HCT116 (cell line): ENCODE results near the gene CUBN. TPM values are rescaled to one million over a fixed set of nuclear protein-coding genes. Genes with fewer than 3 reads are reported as not detected.
A peak's percentile ranks its signal among the peaks of the same experiment; 100 is the strongest.

Experiments used
- ATAC-seq: fragments of 200-7000 bp; cut with Tn5 transposase; 2 replicates; pipeline ENCODE4 v1.9.1; 2020; ENCODE audit warnings: mild to moderate bottlenecking, moderate library complexity
- BruUV-seq: library from RNA; stranded (reverse); fragments of 400-500 nt; replicated peaks from 2 replicates; lab custom pipeline; 2021; lab: Mats Ljungman, UMichigan
- CTCF ChIA-PET: fragments of 300-600 bp; sonication (Branson Sonifier 250); formaldehyde crosslinking; loops from one replicate; lab custom pipeline; 2021; ENCODE audit warnings: antibody characterized with exemption; lab: Charles Lee
- POLR2A ChIA-PET: fragments of 300-600, 350-600 bp; sonication (Branson Sonifier 250); formaldehyde crosslinking; loops from one replicate; lab custom pipeline; 2021; ENCODE audit warnings: antibody characterized with exemption; lab: Charles Lee
- RAD21 ChIA-PET, 2 experiments: fragments of 300-600 bp; sonication (Branson Sonifier 250); formaldehyde crosslinking; loops; one replicate each; lab custom pipeline; 2023; ENCODE audit warnings: low total read pairs in 2 of 2; ENCODE audit not compliant: uncharacterized antibody in 2 of 2, unreplicated experiment in 2 of 2, low non-redundant PET in 1 of 2; lab: Charles Lee
- DNase-seq: peaks from one replicate; pipeline ENCODE4 v3.0.0-alpha.2; 2010; ENCODE audit warnings: low read depth, low spot score
- H2AFZ ChIP-seq: fragments of 200-600 bp; shearing (Covaris generic), sonication (generic); 2 replicates; pipeline ENCODE4 v1.6.1; 2017; ENCODE audit warnings: low read depth, mixed run types, mixed read lengths, antibody characterized with exemption, low read length; ENCODE audit not compliant: poor library complexity, severe bottlenecking
- H3K27ac ChIP-seq: 2 replicates; pipeline ENCODE4 v1.5.1; 2012; ENCODE audit warnings: low read depth, low read length
- H3K27me3 ChIP-seq: fragments of 200-600 bp; sonication (generic); 2 replicates; pipeline ENCODE4 v1.6.1; 2016; ENCODE audit warnings: mixed run types, low read length, mixed read lengths; ENCODE audit not compliant: insufficient read depth
- H3K36me3 ChIP-seq, 2 experiments: fragments of 200-500 bp in 1 of 2; fragments of 200-600 bp in 1 of 2; sonication (Bioruptor generic) in 1 of 2; sonication (generic) in 1 of 2; 2 replicates each; pipeline versions ENCODE4 v1.5.1 to v1.6.1; 2014 to 2016; ENCODE audit warnings: low read length in 2 of 2, inconsistent platforms in 1 of 2, mixed read lengths in 1 of 2, mixed run types in 1 of 2; ENCODE audit not compliant: insufficient read depth in 2 of 2, control insufficient read depth in 1 of 2
- H3K4me1 ChIP-seq, 2 experiments: fragments of 200-600 bp in 1 of 2; sonication (generic) in 1 of 2; 2 replicates each; pipeline versions ENCODE4 v1.5.1 to v1.6.1; 2012 to 2017; ENCODE audit warnings: low read length in 2 of 2, inconsistent platforms in 1 of 2, mild to moderate bottlenecking in 1 of 2, mixed read lengths in 1 of 2, mixed run types in 1 of 2, moderate library complexity in 1 of 2; ENCODE audit not compliant: insufficient read depth in 2 of 2, control insufficient read depth in 1 of 2
- H3K4me2 ChIP-seq: fragments of 200-600 bp; sonication (generic); 2 replicates; pipeline ENCODE4 v1.6.1; 2017; ENCODE audit warnings: mixed run types, low read length, mixed read lengths
- H3K4me3 ChIP-seq, 2 experiments: fragments of 200-600 bp in 1 of 2; sonication (generic) in 1 of 2; replicated peaks in 1 of 2; 2 replicates each; pipeline ENCODE4 v1.5.1; 2011 to 2016; ENCODE audit warnings: low read length in 2 of 2, control low read depth in 1 of 2, low read depth in 1 of 2, mild to moderate bottlenecking in 1 of 2, mixed read lengths in 1 of 2, mixed run types in 1 of 2
- H3K79me2 ChIP-seq: fragments of 200-600 bp; sonication (generic); 2 replicates; pipeline ENCODE4 v1.6.1; 2017; ENCODE audit warnings: mild to moderate bottlenecking, mixed run types, low read length, moderate library complexity, mixed read lengths; ENCODE audit not compliant: insufficient read depth
- H3K9ac ChIP-seq: fragments of 200-600 bp; sonication (generic); 2 replicates; pipeline ENCODE4 v1.6.1; 2016; ENCODE audit warnings: low read length, mixed read lengths
- H3K9me2 ChIP-seq: fragments of 200-600 bp; sonication (generic), shearing (Covaris generic); 2 replicates; pipeline ENCODE4 v1.6.1; 2017; ENCODE audit warnings: mixed run types, mild to moderate bottlenecking, moderate library complexity; ENCODE audit not compliant: insufficient read depth
- H3K9me3 ChIP-seq, 2 experiments: fragments of 200-500 bp in 1 of 2; fragments of 200-600 bp in 1 of 2; sonication (Bioruptor generic) in 1 of 2; sonication (generic) in 1 of 2; 2 replicates each; pipeline ENCODE4 v1.6.1; 2014 to 2017; ENCODE audit warnings: low read length in 2 of 2, mixed read lengths in 2 of 2, inconsistent platforms in 1 of 2, low read depth in 1 of 2, mild to moderate bottlenecking in 1 of 2, mixed run types in 1 of 2, moderate library complexity in 1 of 2; ENCODE audit not compliant: control insufficient read depth in 1 of 2, insufficient read depth in 1 of 2
- H4K20me1 ChIP-seq: fragments of 200-600 bp; sonication (generic), shearing (Covaris generic); 2 replicates; pipeline ENCODE4 v1.6.1; 2017; ENCODE audit warnings: mixed run types, mild to moderate bottlenecking, moderate library complexity; ENCODE audit not compliant: insufficient read depth
- ATF3 ChIP-seq: IDR thresholded peaks from 2 replicates; pipeline ENCODE4 v1.6.1; 2012
- CBX3 ChIP-seq: IDR thresholded peaks from 2 replicates; pipeline ENCODE4 v1.6.1; 2012; ENCODE audit warnings: low read depth
- CEBPB ChIP-seq: IDR thresholded peaks from 2 replicates; pipeline ENCODE4 v1.6.1; 2012; ENCODE audit warnings: low read depth
- ELF1 ChIP-seq: IDR thresholded peaks from 2 replicates; pipeline ENCODE4 v1.6.1; 2012; ENCODE audit warnings: low read depth, borderline replicate concordance
- EZH2 ChIP-seq: fragments of 200-600 bp; sonication (generic); IDR thresholded peaks from 2 replicates; pipeline ENCODE4 v1.6.1; 2017; ENCODE audit warnings: antibody characterized with exemption, mixed run types
- FOSL1 ChIP-seq: IDR thresholded peaks from 2 replicates; pipeline ENCODE4 v1.6.1; 2012; ENCODE audit warnings: low read depth
- JUND ChIP-seq: IDR thresholded peaks from 2 replicates; pipeline ENCODE4 v1.6.1; 2012
- RAD21 ChIP-seq: IDR thresholded peaks from 2 replicates; pipeline ENCODE4 v1.6.1; 2012; ENCODE audit warnings: low read depth, mild to moderate bottlenecking
- ZFX ChIP-seq: fragments of 450-650 bp; IDR thresholded peaks from 2 replicates; pipeline ENCODE4 v1.6.1; 2017
- intact Hi-C: fragments of 100-400 bp; cut with micrococcal nuclease; formaldehyde crosslinking; loops from 2 replicates; pipeline ENCODE4 v1.10.0; 2022
- total RNA-seq: library from RNA; stranded (reverse); gene quantifications from one replicate; pipeline ENCODE4 v1.2.1, GENCODE V29; 2021; ENCODE audit not compliant: unreplicated experiment

The CUBN gene
- total RNA-seq, 1 experiment from 2014 or later: 1.2 TPM

GRCh38 chr10:16856092-16856491 lies 273.5 kb downstream of the CUBN start:
- intact Hi-C loops: no loop called here
- TF ChIP-seq FOSL1 (0 out of 2 replicates have a peak, but pooled peaks have one; percentile 10), ZFX (no peak)
- RAD21 ChIA-PET: no interaction called here
- Histone ChIP-seq H4K20me1 (no peaks in the 10 kb centered on the region), H3K9me2 (no peaks in the 10 kb centered on the region), H3K4me3 (no peak overlapping the region), H3K79me2 (no peaks in the 10 kb centered on the region), H3K27ac (no peak overlapping the region), H3K9me3 (no peaks in the 10 kb centered on the region), H3K9ac (no peak overlapping the region), H3K27me3 (no peaks in the 10 kb centered on the region), H2AFZ (peak overlapping the region; percentile 27), H3K36me3 (no peaks in the 10 kb centered on the region), H3K4me1 (no peaks in the 10 kb centered on the region), H3K4me2 (no peak overlapping the region)
- ATAC-seq (no peak), DNase-seq (no peak)
- no TSS peak for BruUV-seq
- POLR2A ChIA-PET: no interaction called here
- CTCF ChIA-PET: no interaction called here

GRCh38 chr10:16854623-16855022 lies 275.0 kb downstream of the CUBN start:
- no peaks in the 10 kb centered on the region for H3K9me2 ChIP-seq
- H3K9ac ChIP-seq: no peak overlapping the region
- H3K79me2 ChIP-seq: no peaks in the 10 kb centered on the region
- H4K20me1 ChIP-seq: no peaks in the 10 kb centered on the region
- no TSS peak for BruUV-seq
- POLR2A ChIA-PET: no interaction called here
- H3K9me3 ChIP-seq: no peaks in the 10 kb centered on the region
- intact Hi-C loops: no loop called here
- H3K36me3 ChIP-seq: no peaks in the 10 kb centered on the region
- H2AFZ ChIP-seq: no peak overlapping the region
- no peak overlapping the region for H3K4me3 ChIP-seq
- 0 out of 2 replicates have a peak, but pooled peaks have one; percentile 40 for ATAC-seq
- CTCF ChIA-PET: interaction anchor here (2.0 kb wide), 1 partner anchor 402 kb away, joined by 6 read pairs; no protein-coding TSS in a partner anchor
- no peak overlapping the region for H3K27ac ChIP-seq
- DNase-seq: no peak
- no peaks in the 10 kb centered on the region for H3K4me1 ChIP-seq
- TF ChIP-seq EZH2 (no peak), ATF3 (no peak), ELF1 (no peak), JUND (no peak), RAD21 (no peak), CEBPB (no peak), CBX3 (no peak)
- H3K27me3 ChIP-seq: no peaks in the 10 kb centered on the region
- no peak overlapping the region for H3K4me2 ChIP-seq
- RAD21 ChIA-PET: no interaction called here
